Superior temporal gyrus (tissue), 1 donor: ENCODE data around the gene ARIH2.
A peak's percentile ranks its signal among the peaks of the same experiment; 100 is the strongest.
"Not testable (repeated sequence)": the region's sequence is repeated elsewhere in the genome, so short reads cannot be mapped to it uniquely, and the experiment has no call there.

Experiments
- DNase-seq: peaks from one replicate; pipeline ENCODE4 v3.0.0-alpha.2; 2016; ENCODE audit errors: extremely low spot score

Gene ARIH2

DNA sequence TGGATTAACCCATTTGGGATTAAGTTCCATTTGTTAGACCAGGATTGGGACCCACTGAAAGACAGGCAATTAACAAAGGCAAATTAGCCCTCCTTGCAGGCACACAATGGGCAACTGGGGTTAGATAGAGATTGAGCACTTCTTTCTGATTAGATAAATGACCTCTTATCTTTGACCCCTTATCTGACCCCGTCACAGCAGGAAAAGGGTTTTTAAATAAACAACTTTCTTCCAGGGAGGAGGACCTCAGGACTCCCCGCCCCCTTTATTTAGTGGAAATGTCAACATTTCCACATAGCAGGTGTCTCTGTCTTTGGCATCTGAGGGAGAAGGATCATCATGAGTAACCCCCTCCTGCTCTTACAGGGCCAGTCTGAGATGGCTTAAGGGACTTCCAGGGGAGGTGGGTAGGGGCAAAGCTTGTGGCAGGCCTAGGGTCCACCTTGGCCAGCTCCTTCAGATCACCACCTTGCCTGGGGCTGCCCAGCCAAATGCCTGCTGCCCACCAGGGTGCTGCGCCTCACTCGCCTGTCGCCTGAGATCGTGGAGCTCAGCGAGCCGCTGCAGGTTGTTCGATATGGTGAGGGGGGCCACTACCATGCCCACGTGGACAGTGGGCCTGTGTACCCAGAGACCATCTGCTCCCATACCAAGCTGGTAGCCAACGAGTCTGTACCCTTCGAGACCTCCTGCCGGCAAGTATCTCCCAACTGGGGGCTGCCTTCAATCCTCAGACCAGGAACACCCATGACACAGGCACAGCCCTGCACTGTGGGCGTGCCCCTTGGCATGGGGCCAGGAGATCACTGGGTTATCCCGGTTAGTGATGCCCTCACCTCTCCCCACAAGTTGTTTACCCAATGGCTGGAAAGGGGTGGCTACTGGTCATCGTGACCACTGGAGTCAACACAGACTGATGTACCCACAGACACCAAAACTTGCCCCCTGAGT is 86.0 kb downstream of the ARIH2 start:
- DNase-seq: no peak

DNA sequence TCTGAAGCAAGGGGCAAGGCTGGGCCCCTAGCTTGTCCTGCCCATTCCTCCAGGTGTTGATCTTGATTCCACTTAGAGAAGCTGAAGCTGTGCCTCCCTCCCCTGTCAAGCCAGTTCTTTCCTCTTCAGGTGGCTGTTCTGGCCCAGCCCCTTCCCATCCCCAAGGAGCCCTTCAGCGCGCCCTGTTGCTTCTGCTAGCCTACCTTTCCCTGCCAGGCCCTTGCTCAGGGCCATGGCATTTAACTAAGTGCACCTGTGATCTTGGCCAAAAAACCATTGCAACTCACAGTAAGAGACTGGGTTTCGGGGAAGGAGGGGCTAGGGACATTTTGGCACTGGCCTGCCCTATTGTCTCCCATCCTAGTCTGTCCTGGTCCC is 86.7 kb downstream of the ARIH2 start:
- DNase-seq: no peak

DNA sequence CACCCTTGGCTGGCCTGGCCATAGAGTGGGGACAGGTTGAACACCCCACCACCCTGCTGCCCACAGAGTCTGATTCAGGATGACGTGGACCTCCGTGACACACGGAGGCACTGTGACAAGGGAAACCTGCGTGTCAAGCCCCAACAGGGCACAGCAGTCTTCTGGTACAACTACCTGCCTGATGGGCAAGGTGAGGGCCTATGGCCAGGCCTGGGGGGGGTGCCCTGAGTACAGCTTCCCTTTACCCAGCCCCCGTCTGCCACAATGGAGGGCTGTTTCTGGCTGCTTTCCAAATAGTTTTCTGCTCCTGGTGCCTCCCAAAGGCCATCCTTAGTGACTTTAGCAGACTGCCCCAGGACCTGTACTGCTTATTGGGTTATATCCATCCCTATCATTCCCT is 87.4 kb downstream of the ARIH2 start:
- DNase-seq: no peak

DNA sequence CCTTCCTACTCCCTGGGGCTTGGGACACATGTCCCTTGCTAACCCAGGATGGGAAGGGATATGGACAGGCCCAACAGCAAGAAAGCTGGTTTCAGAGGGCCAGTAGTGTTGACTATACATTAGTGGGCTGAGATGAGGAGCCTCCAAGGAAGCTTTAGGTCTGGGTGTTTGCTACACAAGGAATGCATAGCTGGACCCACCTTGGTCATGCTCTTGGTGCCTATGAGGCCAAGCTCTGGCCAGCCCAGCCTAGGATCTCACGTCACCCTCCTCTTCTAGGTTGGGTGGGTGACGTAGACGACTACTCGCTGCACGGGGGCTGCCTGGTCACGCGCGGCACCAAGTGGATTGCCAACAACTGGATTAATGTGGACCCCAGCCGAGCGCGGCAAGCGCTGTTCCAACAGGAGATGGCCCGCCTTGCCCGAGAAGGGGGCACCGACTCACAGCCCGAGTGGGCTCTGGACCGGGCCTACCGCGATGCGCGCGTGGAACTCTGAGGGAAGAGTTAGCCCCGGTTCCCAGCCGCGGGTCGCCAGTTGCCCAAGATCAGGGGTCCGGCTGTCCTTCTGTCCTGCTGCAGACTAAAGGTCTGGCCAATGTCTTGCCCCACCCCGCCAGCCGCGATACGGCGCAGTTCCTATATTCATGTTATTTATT is 87.9 kb downstream of the ARIH2 start:
- peak; percentile 33 for DNase-seq

DNA sequence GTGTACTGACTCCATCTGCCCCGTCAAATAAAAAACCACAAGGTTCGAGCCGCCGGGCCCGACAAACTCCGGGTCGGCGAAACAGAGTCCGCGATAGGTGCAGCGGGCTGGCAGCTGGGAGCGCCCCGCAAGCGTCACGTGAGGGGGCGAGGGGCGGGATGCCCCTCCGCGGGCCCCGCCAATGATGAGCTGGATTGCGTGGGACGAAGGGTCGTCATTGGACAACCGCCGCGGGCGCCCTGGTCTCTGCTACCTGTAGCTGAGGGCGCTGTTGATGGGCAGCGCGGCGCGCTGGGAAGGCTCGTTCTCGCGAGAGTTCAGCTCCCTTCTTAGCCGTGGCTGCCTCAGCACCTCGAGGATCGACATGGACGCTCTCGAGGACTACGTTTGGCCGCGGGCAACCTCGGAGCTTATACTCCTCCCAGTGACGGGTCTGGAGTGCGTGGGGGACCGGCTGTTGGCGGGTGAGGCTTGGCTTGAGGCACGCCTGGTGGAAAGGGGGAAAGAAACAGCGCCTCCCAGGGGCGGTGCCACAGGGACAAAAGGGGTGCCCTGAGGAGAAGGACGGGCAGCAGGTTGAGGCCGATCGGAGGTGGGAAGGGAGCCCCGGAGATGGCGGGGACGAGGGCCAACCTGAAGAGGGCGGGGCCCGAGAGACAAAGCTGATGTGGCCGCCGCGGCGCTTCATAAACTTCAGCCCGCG is 88.6 kb downstream of the ARIH2 start, which contains the start of gene WDR6:
Gene WDR6, plus strand, starts transcription at position 324 of the 703 bp plus-strand sequence. Its CDS starts 41 bp downstream, at position 365.
- peak; percentile 96 for DNase-seq

DNA sequence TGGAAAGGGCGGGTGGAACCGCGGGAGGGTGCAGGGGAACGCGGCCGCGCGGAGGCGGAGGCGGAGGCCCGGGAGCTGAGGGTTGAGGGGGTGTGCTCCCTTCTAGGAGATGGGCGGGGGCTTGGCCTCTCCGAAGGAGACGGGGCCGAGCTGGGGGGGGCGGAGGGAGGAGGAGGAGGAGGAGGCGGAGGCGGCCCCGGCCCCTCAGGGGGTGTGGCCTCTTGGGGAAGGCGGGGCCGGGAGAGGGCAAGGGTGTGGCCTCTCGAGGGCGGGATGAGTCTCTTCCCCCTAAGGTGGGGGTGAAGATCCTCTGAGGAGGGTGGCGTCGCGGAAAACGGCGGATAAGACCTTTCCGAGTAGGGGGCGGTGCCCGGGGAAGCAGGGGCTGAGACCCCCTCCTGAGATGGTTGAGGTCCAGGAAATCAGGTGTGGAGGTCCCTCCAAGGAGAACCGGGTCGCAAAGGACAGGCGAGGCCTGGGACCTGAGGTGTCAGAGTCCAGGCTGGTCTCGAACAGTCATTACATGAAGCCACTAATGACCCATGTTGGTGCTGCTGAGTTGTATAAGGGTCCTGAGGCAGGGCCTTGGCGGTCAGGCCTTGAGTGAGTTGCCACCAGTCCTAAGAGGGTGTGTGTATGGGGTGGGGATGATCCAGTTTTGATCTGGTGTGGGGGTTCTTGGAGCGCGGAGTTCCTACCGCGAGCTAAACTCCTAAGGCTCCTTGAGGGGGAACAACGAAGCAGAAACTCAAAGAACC is 89.3 kb downstream of the ARIH2 start:
- DNase-seq: peak; percentile 32

DNA sequence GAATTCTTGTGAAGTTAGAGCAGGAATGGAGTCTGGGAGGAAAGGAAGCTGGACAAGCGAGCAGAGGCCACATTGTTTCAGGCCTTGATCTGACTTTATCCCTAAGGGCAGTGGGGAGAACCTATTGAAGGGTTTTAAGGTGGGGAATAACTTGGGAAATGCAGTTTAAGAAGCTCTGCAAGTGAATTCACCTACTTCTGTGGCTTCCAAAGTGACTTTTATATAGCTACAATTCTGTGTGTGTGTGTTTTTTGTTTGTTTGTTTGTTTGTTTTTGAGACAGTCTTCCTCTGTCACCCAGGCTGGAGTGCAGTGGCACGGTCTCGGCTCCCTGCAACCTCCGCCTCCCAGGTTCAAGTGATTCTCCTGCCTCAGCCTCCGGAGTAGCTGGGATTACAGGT is 90.0 kb downstream of the ARIH2 start:
- DNase-seq: not testable (repeated sequence)

DNA sequence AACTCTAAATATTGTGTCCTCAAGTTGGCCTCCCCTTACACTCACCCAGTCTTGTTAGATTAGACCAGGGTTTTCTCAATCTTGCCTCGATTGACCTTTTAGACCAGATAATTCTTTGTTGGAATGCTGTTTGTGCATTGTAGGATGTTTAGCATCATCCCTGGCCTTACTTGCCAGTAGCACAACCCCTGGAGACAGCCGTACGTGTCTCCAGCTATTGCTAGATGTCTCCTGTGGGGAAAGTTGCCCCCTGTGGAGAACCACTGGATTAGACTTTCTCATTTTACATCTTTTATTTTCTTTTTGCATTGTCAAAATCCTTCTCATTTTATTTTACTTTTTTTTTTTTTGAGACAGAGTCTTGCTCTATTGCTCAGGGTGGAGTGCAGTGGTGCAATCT is 90.8 kb downstream of the ARIH2 start:
- DNase-seq: no peak

DNA sequence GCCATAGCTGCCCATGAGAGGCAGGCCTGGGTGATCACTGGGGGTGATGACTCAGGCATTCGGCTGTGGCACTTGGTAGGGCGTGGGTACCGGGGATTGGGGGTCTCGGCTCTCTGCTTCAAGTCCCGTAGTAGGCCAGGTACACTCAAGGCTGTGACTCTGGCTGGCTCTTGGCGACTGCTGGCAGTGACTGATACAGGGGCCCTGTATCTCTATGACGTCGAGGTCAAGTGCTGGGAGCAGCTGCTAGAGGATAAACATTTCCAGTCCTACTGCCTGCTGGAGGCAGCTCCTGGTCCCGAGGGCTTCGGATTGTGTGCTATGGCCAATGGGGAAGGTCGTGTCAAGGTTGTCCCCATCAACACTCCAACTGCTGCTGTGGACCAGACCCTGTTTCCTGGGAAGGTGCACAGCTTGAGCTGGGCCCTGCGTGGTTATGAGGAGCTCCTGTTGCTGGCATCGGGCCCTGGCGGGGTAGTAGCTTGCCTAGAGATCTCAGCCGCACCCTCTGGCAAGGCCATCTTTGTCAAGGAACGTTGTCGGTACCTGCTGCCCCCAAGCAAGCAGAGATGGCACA is 93.9 kb downstream of the ARIH2 start:
- no peak for DNase-seq

DNA sequence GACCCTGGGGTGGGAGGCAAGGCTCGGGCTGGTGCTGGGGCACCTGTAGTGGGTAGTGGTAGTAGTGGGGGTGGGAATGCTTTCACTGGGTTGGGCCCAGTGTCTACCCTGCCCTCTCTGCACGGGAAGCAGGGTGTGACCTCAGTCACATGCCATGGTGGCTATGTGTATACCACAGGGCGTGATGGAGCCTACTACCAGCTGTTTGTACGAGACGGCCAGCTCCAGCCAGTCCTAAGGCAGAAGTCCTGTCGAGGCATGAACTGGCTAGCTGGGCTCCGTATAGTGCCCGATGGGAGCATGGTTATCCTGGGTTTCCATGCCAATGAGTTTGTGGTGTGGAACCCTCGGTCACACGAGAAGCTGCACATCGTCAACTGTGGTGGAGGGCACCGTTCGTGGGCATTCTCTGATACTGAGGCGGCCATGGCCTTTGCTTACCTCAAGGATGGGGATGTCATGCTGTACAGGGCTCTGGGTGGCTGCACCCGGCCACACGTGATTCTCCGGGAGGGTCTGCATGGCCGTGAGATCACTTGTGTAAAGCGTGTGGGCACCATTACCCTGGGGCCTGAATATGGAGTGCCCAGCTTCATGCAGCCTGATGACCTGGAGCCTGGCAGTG is 94.6 kb downstream of the ARIH2 start:
- no peak for DNase-seq

DNA sequence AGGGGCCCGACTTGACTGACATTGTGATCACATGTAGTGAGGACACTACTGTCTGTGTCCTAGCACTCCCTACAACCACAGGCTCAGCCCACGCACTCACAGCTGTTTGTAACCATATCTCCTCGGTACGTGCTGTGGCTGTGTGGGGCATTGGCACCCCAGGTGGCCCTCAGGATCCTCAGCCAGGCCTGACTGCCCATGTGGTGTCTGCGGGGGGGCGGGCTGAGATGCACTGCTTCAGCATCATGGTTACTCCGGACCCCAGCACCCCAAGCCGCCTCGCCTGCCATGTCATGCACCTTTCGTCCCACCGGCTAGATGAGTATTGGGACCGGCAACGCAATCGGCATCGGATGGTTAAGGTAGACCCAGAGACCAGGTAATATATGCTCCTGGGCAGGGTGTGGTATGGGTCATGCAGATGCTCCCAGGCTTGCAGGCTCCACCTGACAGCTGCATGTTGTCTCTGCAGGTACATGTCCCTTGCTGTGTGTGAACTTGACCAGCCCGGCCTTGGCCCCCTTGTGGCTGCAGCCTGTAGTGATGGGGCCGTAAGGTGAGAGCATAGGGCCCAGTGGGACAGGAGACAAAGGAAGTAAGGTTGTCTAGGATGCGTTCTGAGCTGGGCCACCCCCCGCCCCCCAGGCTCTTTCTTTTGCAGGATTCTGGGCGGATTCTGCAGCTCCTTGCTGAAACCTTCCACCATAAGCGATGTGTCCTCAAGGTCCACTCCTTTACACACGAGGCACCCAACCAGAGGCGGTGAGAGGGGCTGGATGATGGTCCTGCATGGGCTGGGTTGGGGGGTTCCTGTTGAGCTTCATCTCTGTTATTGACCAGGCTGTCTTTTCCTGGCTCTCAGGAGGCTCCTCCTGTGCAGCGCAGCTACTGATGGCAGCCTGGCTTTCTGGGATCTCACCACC is 95.4 kb downstream of the ARIH2 start:
- no peak for DNase-seq

DNA sequence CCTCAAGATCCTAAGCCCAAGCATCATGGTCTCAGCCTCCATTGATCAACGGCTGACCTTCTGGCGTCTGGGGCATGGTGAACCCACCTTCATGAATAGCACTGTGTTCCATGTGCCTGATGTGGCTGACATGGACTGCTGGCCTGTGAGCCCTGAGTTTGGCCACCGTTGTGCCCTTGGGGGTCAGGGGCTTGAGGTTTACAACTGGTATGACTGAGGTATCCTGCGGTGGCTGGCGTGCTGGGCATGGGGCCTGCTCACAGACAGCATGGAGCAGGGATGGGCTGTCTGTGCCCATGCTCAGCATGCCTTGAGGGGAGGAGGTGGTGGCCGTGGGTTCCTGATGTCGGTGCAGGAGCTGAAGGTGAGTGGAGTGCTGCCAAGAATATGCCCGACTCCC is 96.4 kb downstream of the ARIH2 start:
- DNase-seq: no peak

DNA sequence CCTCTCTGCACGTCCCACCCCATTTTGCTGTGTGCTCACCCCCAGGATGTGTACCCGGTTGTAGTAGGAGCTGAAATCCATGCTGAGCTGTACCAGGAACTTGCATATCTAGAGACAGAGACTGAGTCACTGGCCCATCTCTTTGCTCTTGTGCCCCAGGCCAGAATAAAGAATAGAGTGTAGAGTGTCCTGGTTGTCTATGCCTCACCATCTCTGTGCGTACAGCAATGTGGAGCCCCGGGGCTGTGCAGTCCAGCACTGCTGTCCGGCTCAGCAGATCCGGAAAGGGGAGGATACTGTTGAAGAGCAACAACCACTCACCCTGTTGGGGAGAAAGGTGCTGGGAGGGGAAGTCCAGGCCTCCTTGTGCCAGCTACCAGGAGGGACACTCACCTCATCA is 97.1 kb downstream of the ARIH2 start:
- DNase-seq: no peak

DNA sequence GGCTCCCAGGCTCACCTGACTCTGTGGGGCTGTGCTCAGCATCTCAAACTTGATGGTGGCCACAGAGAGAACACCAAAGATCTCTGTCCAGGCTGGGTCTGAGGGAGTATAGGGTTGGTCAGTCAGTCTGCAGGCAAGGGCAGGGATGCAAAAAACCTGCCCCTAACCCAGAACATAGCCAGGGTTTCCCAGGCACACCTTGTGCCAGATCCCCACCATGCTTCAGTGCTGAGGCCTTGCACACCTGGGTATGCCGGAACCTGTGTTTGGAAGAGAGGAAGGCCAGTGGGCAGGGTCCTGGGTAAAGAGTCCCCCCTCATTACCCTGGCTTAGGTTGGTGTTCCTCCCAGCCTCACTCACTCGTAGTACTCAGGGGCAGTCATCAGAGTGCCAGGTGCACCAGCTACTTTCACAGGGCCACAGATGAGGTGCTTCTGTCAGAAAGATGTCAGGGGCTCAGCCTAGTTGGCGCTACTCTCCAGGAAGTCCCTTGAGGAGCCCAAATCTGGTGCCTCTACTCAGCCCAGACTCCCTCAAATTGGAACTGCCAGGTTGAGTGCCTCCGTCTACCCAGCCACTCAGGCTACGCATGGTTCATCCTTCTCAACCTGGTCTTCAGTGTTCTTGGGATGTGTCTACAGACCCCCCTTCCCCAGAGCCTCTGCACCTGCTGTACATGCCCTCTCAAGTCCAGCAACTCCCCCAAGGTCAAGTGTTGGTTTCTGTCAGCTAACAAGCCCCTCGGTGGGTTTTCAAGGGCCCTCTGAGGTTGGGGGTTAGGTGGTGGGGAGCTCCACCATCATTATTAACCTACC is 98.0 kb downstream of the ARIH2 start:
- DNase-seq: no peak

DNA sequence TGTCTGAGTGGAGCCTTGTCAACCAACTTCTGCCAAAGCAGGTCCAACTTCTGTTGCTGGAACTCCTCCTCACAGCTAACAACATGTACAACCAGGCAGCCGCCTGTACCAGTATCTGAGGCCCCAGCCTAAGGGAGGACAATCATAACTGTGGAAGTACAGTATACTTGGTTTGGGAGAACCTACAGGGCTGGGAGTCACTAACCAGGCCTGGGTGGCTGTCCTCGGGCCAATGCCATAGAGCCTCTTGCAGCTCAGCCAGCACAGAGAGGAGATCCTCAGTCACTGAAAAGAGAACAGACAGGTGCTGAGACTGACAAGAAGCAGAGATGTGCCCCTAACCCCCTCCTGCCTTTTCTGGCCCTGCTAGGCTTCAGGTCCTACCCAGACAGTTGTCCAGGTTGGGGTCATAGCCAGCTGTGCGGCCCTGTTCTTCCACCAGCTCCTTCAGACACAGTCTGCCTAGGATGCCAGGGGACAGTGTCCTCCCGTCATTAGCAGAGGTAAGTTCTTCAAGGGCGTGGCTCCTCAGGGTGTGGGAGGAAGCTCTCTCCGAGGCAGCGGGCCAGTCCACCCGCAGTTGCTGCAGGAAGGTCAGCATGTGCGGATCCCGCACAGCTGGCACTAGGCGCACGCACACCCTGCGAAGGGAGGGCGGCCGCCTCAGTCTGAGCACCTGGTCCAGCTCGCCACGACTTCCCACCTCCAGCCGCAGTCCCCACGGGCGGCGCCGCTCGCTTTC is 98.8 kb downstream of the ARIH2 start:
- DNase-seq: no peak

DNA sequence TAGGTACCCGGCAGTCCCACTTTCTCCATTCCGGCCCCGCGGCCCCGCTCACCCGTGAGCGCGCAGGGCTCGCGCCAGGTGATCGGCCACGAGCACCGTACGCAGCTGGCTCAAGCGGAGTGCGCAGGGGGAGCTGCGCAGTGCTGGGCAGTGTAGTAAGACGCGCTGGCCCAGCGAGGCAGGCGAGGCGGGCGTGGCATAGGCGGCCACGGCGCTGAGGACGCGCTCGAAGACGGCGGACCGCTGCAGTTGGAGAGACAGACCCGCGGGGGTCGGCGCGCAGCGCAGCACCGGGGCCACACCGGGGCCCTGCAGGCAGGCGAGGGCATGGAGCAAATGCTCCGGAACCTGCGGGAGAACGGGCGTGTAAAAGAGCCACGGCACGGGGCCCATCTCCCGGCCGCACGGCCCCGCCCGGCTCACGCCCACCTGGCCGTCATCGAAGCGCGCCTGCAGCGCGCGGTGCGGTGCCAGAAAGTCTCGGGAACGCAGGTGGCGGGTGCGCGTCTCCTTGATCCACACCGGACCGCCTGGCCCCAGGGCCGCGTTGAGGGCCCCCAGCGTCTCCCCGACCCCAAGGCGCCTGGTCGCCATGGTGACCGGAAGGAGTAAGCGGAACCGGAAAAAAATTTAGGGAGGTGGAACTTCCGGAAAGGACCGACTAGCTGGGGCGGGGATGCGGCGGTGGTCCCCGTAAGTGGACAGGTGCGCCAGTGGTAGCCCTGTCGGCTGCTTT is 99.5 kb downstream of the ARIH2 start, which contains the start of gene DALRD3:
Gene DALRD3, minus strand, starts transcription at position 610 of the 736 bp plus-strand sequence. Its CDS starts 16 bp downstream, at position 594.
- DNase-seq: peak; percentile 82

DNA sequence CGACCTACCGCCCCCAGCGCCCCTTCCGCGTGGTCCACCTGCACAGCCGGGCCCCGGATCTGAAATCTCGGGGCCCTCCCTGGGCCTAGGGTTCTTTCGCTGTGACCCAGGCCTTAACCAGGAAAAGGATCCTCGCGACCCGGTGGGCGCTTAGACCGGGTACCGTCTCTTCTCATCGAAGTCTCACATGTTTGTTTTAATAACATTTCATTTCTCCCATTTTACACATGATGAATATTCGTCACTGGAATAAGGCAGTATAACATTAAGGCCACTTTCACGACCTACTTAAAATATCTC is 100.0 kb downstream of the ARIH2 start:
- no peak for DNase-seq

DNA sequence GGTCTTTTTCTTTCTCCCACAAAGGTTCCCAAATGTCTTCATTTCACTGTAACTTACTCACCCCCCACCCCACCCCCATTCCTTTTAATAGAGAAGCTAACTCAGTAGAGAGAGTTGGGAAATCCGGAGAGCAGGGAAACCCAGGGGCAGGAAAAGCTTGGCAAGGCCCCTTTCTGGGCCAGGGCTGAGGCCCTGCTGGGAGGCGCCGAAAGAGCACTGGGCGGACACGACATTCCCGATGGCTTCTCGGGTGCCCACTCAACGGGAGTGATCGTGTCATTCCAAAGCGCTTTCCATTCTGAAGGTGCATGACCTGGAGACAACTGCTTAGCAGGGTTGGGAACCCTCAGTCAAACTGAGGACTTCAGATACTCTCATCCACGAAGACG is 101.3 kb downstream of the ARIH2 start:
- DNase-seq: no peak
